Activated naive CD8-positive, alpha-beta T cell treated with anti-CD3 and anti-CD28 coated beads, Interleukin-2, amount 50 U/mL, for 16 hours (primary cell): Measurements from ENCODE around the gene NFE2L2.
A peak's percentile ranks its signal among the peaks of the same experiment; 100 is the strongest.
"Not testable (repeated sequence)": the region's sequence is repeated elsewhere in the genome, so short reads cannot be mapped to it uniquely, and the experiment has no call there.

Experiments
- DNase-seq: peaks from one replicate; pipeline ENCODE4 v3.0.0-alpha.2; 2020; ENCODE audit warnings: low read depth, low spot score

The NFE2L2 gene

GRCh38 chr2:177264693-177265587 lies at the start of gene NFE2L2:
NFE2L2 (minus strand) TSS chr2:177264727; CDS start chr2:177264576, 151 bp downstream.
- DNase-seq = peak; percentile 91

- DNase-seq = no peak
Observed at GRCh38 chr2:177314194-177314593, 49.7 kb upstream of the NFE2L2 start.

- no peak for DNase-seq
Observed at GRCh38 chr2:177313162-177313781, 48.7 kb upstream of the NFE2L2 start.

GRCh38 chr2:177312562-177312961 lies 48.0 kb upstream of the NFE2L2 start:
- DNase-seq = no peak

GRCh38 chr2:177309672-177310309 lies 45.3 kb upstream of the NFE2L2 start:
- DNase-seq = not testable (repeated sequence)

GRCh38 chr2:177306550-177306949 lies 42.0 kb upstream of the NFE2L2 start:
- DNase-seq = no peak

- DNase-seq = no peak
Observed at GRCh38 chr2:177303939-177304338, 39.4 kb upstream of the NFE2L2 start.

- DNase-seq = no peak
Observed at GRCh38 chr2:177302552-177302951, 38.0 kb upstream of the NFE2L2 start.

- no peak for DNase-seq
Observed at GRCh38 chr2:177298191-177298590, 33.7 kb upstream of the NFE2L2 start.

GRCh38 chr2:177296040-177296439 lies 31.5 kb upstream of the NFE2L2 start:
- no peak for DNase-seq

GRCh38 chr2:177295484-177295883 lies 31.0 kb upstream of the NFE2L2 start:
- DNase-seq = no peak

GRCh38 chr2:177291701-177292100 lies 27.2 kb upstream of the NFE2L2 start:
- DNase-seq = no peak

GRCh38 chr2:177289824-177290628 lies 25.5 kb upstream of the NFE2L2 start:
- DNase-seq = no peak

- no peak for DNase-seq
Observed at GRCh38 chr2:177287814-177288213, 23.3 kb upstream of the NFE2L2 start.

GRCh38 chr2:177285892-177286715 lies 21.6 kb upstream of the NFE2L2 start:
- no peak for DNase-seq

- no peak for DNase-seq
Observed at GRCh38 chr2:177284531-177284930, 20.0 kb upstream of the NFE2L2 start.

- DNase-seq = no peak
Observed at GRCh38 chr2:177283906-177284305, 19.4 kb upstream of the NFE2L2 start.

GRCh38 chr2:177282787-177283572 lies 18.5 kb upstream of the NFE2L2 start:
- DNase-seq = no peak

GRCh38 chr2:177282181-177282641 lies 17.7 kb upstream of the NFE2L2 start:
- DNase-seq = no peak
